GOT3 (cell line): ENCODE data around the gene PDE3A.
"Not testable (repeated sequence)": the region's sequence is repeated elsewhere in the genome, so short reads cannot be mapped to it uniquely, and the experiment has no call there.

Experiments used
- DNase-seq: peaks from one replicate; lab custom pipeline; 2025; ENCODE audit warnings: mixed read lengths; lab: John Stamatoyannopoulos, UW

Gene PDE3A

GRCh38 chr12:20551742-20552442, 183.6 kb downstream of the PDE3A start:
- DNase-seq, result not testable (repeated sequence)

GRCh38 chr12:20552586-20552985, 184.2 kb downstream of the PDE3A start:
- not testable (repeated sequence) for DNase-seq

- no peak for DNase-seq
These were observed 186.7 kb downstream of the PDE3A start for GRCh38 chr12:20555015-20555414.

GRCh38 chr12:20555771-20556170, 187.4 kb downstream of the PDE3A start:
- DNase-seq, result no peak

- DNase-seq, result no peak
These were observed 188.8 kb downstream of the PDE3A start for GRCh38 chr12:20557096-20557495.

GRCh38 chr12:20560935-20561334, 192.6 kb downstream of the PDE3A start:
- no peak for DNase-seq

- DNase-seq, result no peak
These were observed 193.5 kb downstream of the PDE3A start for GRCh38 chr12:20561871-20562270.

- DNase-seq, result no peak
These were observed 199.1 kb downstream of the PDE3A start for GRCh38 chr12:20567413-20567812.

GRCh38 chr12:20572451-20572850, 204.1 kb downstream of the PDE3A start:
- DNase-seq, result no peak

GRCh38 chr12:20576528-20576927, 208.2 kb downstream of the PDE3A start:
- DNase-seq, result no peak

GRCh38 chr12:20577054-20577453, 208.7 kb downstream of the PDE3A start:
- DNase-seq, result no peak

GRCh38 chr12:20578142-20578541, 209.8 kb downstream of the PDE3A start:
- DNase-seq, result no peak

- DNase-seq, result no peak
These were observed 216.8 kb downstream of the PDE3A start for GRCh38 chr12:20585055-20585625.

GRCh38 chr12:20585913-20586312, 217.6 kb downstream of the PDE3A start:
- no peak for DNase-seq

GRCh38 chr12:20588042-20588441, 219.7 kb downstream of the PDE3A start:
- no peak for DNase-seq

- no peak for DNase-seq
These were observed 222.2 kb downstream of the PDE3A start for GRCh38 chr12:20590570-20590969.

GRCh38 chr12:20592556-20592955, 224.2 kb downstream of the PDE3A start:
- DNase-seq, result no peak

- no peak for DNase-seq
These were observed 225.3 kb downstream of the PDE3A start for GRCh38 chr12:20593611-20594010.

GRCh38 chr12:20596061-20596460, 227.7 kb downstream of the PDE3A start:
- no peak for DNase-seq

- DNase-seq, result no peak
These were observed 231.4 kb downstream of the PDE3A start for GRCh38 chr12:20599757-20600156.

GRCh38 chr12:20601668-20602280, 233.4 kb downstream of the PDE3A start:
- DNase-seq, result no peak

- no peak for DNase-seq
These were observed 234.5 kb downstream of the PDE3A start for GRCh38 chr12:20602641-20603391.
